Jurkat, Clone E6-1 (cell line): Measurements from ENCODE around the gene INHA.

Experiments
- DNase-seq: peaks from one replicate; pipeline ENCODE4 v3.0.0-alpha.2; 2011; ENCODE audit warnings: low read depth, low spot score
- H3K4me3 ChIP-seq: 2 replicates; pipeline ENCODE4 v1.5.1; 2011; ENCODE audit warnings: mild to moderate bottlenecking, low read length, control low read depth, moderate library complexity

Gene INHA

DNA sequence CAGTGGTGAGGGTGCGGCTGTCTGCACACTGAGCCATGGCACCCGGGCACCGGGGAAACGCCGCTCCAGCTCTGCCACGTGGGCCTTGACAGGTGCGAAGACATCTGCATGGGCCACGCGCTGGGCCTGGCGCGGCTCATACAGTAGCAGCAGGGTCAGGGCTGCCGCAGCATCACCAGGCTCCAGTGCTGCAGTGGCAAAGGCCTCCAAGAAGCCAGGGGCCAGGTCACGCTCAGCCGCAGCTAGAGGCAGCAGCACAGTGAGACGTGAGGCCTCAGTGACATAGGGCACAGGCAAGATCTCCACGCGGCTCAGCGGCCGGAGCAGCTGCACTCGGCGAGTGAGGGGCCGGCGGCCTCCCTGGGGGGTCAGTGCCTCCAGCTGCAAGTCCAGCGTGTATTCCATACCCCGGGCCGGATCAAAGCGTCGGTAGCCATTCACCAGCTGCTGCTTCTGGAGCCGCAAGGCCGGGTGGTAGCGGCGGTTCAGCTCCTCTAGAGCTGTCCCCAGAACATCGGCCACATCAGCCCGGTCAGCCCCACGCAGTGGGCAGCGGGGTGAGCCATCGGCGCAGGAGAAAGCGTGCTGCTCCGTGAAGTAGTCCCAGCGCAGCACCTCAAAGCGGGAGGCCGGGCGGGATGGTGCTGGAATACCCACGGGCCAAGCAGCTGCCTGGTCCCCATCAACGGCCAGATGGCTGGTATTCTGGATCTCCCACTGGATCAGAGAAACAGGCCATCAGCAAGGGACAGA, 32.0 kb upstream of the INHA start:
- no peak for DNase-seq
- H3K4me3 ChIP-seq = no peak overlapping the region

- DNase-seq = no peak
- H3K4me3 ChIP-seq = no peak overlapping the region
These were observed 31.2 kb upstream of the INHA start for GRCh38 chr2:219540784-219541504.

DNA sequence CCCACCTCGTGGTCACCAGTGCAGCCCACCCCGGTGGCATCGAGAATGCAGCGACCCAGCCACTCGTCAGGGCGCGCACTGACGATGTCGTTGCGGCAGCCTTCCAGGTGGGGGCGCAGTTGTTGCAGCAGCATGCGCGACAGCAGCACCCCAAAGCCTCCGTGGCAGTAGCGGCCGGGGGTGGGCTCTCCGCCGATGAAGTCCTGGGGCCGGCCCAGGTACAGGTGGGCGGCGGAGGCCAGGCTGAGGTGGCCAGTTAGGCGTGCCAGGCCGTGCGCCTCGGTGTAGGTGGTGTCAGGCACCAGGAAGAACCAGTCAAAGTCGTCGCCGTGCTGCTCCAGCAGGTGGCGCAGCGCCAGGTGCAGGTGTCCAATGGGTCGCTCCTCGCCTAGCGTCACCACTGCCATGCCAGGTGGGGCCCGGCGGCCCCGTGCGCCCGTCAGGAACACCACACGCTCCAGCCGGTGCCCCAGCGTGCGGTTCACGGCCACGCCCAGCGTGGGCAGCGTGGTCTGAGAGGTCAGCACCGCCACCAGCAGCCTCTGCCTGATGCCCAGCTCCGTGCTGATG, 30.4 kb upstream of the INHA start:
- H3K4me3 ChIP-seq = peak overlapping the region; percentile 45

GRCh38 chr2:219542931-219543595, 29.0 kb upstream of the INHA start:
- peak overlapping the region; percentile 61 for H3K4me3 ChIP-seq
- no peak for DNase-seq

More for the DNA sequence above, 30.4 kb upstream of the INHA start:
- peak; percentile 76 for DNase-seq

DNA sequence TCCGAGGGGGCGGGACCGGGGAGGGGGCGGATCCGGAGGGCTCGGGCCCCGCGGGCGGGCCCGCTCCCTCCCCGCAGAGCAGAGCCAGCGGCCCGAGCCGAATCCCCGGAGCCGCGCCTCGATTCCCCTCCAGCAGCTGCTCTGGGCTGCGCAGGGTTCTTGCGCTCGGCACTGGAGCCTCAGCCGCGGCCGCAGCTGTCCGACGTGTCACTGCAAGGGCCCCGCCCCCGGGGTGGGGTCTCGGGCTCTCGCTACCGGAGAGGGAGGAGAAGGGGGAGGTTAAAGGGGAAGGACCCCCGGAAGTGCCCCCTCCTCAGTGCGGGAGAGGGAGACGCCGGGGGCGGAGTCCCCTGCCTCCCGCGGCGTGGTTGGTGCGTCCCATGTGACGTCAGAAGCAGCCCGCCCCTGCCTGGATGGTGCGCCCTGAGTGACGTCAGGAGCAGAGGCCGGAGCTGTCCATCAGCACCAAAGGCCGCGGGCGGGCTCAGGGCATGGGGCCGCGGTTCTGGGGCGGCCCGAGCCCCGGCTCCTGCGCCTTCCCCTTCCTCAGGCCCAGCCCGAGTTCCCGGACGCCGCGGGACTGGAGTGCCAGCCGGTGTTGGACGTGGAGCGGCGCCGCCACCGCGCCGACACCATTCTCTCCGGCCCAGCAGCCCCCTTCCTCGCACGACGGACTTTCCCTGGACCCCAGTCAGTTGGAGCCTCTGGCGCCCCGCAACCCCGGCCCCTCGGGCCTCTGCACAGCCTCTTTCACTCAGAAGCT, 28.3 kb upstream of the INHA start, which contains the start of the genes CHPF and TMEM198:
Gene CHPF (minus strand): TSS at position 214 of the 763 bp plus-strand sequence. CDS start 271 bp downstream, outside the sequence.
Gene TMEM198 (plus strand): TSS at position 433 of the 763 bp plus-strand sequence. CDS start 700 bp downstream, outside the sequence.
- H3K4me3 ChIP-seq = peak within 1 kb of the TSS; percentile 61

DNA sequence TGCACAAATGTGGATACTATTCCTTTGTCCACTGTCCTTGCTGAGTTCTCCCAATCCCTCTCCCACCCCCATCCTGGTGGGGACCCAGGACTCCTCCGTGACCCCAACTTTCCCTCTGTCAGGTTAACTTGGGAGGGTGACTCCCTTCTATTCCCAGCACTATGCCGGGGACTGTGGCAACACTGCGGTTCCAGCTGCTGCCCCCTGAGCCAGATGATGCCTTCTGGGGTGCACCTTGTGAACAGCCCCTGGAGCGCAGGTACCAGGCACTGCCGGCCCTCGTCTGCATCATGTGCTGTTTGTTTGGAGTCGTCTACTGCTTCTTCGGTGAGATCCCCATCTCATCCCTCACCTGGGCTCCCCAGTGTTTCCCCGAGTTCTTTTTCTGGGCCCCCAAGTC, 27.5 kb upstream of the INHA start:
- DNase-seq = no peak
- peak overlapping the region; percentile 61; the same call in 1 of the 2 replicates for H3K4me3 ChIP-seq

More for the DNA sequence above, 28.3 kb upstream of the INHA start, which contains the start of the genes CHPF and TMEM198:
- peak; percentile 95 for DNase-seq

DNA sequence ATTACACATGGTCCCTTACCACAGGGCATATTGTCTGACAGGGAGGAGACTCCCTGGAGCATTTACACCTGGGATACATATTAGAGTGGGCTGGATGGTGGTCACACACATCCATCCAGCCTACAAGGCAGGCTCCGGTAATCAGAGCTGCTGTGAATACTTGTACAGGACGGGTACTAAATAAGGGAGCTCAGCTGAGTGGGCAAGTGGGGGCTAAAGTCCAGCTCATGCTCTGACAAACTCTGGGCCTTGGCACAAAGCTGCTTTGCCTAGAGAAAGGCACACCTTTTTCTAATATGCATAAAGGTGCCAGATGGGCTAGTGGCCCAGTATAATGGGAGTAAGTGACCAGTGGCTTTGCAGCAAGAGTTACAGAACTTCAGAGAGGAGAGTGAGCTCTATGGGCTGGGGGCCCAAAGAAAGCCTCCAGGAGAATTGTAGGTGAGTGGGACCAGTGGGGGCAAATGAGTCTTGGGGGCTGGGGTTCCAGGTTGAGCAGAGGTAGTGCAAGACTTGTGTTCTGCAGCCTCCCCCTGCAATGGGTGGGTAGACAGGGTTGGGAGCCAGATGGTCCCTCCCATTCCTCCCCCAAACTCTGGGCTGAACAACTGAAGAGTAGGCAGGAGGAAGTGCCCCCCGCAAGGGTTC, 26.7 kb upstream of the INHA start:
- H3K4me3 ChIP-seq = no peak overlapping the region
- DNase-seq = no peak

GRCh38 chr2:219545943-219546352, 26.2 kb upstream of the INHA start:
- no peak for DNase-seq
- no peak overlapping the region for H3K4me3 ChIP-seq

- H3K4me3 ChIP-seq = no peak overlapping the region
- DNase-seq = no peak
These were observed 24.5 kb upstream of the INHA start for GRCh38 chr2:219547621-219548020.

DNA sequence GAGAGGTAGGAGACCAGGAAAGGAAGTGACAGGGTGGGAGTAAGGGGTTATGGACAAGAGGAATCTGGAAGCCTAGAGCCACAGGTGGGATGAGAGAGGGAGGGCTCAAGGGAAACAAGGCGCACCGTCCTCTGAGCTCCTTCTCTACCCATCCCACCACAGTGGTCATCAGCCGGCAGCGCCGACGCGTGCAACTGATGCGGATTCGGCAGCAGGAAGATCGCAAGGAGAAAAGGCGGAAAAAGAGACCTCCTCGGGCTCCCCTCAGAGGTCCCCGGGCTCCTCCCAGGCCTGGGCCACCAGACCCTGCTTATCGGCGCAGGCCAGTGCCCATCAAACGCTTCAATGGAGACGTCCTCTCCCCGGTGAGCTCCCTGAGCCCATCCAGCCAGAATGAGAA, 23.1 kb upstream of the INHA start:
- H3K4me3 ChIP-seq = no peak overlapping the region
- no peak for DNase-seq

- no peak overlapping the region for H3K4me3 ChIP-seq
- no peak for DNase-seq
These were observed 22.5 kb upstream of the INHA start for GRCh38 chr2:219549619-219550018.

- no peak overlapping the region for H3K4me3 ChIP-seq
- DNase-seq = no peak
These were observed 20.4 kb upstream of the INHA start for GRCh38 chr2:219551441-219552381.

GRCh38 chr2:219552382-219553167, 19.5 kb upstream of the INHA start:
- H3K4me3 ChIP-seq = no peak overlapping the region

DNA sequence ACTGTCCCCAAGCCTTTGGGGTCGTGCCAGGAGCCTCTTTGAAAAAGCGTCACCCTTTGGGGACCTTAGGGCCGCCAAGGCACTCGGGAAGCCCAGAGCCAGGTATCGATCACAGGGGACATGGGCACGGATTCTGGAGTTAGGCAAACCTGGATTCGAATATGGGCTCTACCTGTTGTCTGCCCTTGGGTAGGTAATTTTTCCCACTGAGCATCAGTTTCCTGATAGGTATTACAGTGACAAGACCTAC, 19.0 kb upstream of the INHA start:
- H3K4me3 ChIP-seq = no peak overlapping the region
- no peak for DNase-seq

More at GRCh38 chr2:219552382-219553167, 19.5 kb upstream of the INHA start:
- DNase-seq = no peak

DNA sequence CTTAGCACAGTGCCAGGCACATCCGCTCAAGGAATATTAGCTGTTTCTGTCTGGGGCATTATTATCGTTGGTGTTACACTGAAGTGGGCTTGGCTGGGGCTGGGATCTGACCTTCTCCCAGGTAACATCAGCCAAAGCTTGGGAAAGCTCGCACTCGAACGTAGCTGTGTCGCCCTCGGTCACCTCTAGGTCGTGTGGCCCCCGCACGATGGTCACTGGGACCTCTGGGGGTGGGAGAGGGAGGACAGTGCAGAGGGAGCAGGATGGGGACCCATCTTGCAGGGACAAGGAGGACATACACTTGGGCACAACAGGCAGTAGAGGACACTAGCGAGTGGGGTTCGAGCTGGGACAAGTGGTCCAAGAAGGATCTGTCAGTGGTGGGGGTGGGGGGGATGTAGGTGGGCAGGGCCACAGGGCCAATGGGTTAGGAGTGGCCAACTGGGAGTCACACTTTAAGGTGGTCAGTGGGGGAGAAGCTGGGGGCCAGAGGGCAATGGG, 18.6 kb upstream of the INHA start:
- DNase-seq = no peak
- H3K4me3 ChIP-seq = no peak overlapping the region

- no peak for DNase-seq
- no peak overlapping the region for H3K4me3 ChIP-seq
These were observed 17.8 kb upstream of the INHA start for GRCh38 chr2:219554350-219554749.

DNA sequence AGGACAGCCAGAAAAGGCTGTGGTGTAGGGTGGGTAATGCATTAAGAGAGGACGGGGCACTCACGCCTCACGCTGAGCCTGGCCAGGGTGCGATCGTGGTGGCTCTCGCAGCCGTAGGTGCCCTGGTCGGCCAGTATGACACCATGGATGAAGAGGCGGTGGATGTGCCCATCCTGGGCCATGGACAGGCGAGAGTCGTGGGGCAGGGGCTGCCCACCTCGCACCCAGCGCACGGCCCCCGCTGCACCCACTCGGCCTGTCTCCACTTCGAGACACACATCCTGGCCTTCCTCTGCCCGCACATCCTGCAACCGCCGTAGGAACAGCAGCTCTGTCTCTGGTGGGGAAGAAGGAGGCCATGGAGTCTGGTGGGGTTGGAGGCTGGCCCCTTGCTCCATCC, 16.2 kb upstream of the INHA start:
- DNase-seq = no peak
- H3K4me3 ChIP-seq = no peak overlapping the region
